Stimulated activated CD8-positive, alpha-beta memory T cell treated with anti-CD3 and anti-CD28 coated beads, Interleukin-12 subunit alpha, Interleukin-12 subunit beta, amount 100 ng/mL, for 24 hours (primary cell): Measurements from ENCODE around the gene CCDC184.
"Not testable (repeated sequence)": the region's sequence is repeated elsewhere in the genome, so short reads cannot be mapped to it uniquely, and the experiment has no call there.

Experiments used
- DNase-seq: peaks from one replicate; pipeline ENCODE4 v3.0.0-alpha.2; 2020; ENCODE audit errors: extremely low read depth

Gene CCDC184

DNA sequence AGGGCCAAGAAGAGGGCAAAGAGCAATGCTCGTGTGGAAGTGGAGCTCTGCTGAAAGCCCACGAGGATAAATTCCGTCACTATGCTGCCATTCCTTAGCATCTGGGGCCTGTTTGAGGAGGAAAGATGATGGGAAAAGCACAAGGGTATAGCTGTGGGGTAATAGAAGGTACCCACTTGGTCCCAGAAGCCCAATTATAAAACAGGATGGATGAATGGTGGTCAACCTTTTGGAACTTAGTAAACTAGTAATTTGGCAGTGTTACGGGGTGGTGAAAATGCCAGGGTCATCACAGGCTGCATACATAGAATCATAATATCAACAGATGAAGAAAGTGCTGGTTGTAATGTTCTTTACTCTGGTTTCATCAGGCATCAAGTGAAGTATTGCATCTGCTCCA lies 19.7 kb downstream of the CCDC184 start, which contains the start of gene OR10AD1:
Gene OR10AD1 (minus strand): TSS at position 101 of the 400 bp plus-strand sequence. CDS start 0 bp downstream, at position 101.
- no peak for DNase-seq

DNA sequence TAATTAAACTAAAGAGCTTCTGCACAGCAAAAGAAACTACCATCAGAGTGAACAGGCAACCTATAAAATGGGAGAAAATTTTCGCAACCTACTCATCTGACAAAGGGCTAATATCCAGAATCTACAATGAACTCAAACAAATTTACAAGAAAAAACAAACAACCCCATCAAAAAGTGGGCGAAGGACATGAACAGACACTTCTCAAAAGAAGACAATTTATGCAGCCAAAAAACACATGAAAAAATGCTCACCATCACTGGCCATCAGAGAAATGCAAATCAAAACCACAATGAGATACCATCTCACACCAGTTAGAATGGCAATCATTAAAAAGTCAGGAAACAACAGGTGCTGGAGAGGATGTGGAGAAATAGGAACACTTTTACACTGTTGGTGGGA lies 26.1 kb downstream of the CCDC184 start:
- not testable (repeated sequence) for DNase-seq

DNA sequence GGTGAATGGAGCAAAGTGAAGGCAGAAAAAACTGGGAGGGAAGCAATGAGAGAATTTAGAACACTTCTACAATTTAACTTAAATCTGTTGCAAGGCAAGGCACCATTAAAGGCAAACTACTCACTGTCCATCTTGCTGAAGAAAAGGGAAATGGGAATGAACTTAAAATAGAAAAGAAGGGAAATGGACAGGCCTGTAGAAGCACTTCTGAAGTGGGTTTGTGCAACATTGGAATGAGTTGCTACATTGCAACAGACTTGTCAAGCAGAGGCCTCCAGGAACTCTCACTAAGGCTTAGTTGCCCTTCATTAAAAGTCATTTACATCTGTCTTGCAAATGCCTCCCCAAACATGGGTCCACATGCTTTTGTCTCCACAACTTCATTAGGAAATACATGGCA lies 33.3 kb downstream of the CCDC184 start:
- DNase-seq, result no peak

DNA sequence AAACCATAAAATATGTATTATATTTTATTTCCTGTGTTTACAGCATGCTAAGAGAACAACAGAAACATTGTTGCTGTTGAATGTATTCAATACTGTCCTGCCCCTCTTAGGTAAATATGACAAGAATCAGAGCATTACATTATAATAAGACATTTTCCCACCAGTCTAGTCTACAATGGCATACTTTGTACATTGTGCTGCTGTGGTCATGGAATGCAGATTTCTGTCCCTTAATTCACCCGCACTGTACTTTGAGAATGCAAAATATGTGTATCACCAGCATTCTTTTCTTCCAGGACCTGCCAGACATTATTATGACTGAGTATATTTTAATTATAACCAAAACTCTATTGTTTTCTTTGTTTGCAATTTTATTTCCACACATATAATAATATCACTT lies 36.2 kb downstream of the CCDC184 start:
- no peak for DNase-seq

- DNase-seq, result no peak
These were observed 37.3 kb downstream of the CCDC184 start for GRCh38 chr12:48220701-48221100.

DNA sequence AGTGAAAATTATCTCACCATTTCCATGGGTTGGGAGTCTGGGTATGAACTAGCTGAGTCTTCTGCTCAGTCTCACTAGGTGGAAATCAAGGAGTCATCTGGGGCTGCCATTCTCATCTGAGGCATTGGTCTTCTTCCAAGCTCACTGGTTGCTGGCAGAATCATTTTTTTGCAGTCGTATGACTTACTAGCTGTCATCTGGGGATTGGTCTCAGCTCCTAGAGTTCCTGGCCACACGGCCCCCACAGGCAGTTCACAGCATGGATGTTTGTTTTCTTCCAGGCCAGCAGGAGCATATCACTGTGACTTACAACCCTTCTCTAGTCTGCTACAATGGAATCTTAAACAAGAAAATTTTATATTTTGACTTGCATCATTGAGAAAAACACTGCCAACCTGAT lies 38.2 kb downstream of the CCDC184 start:
- no peak for DNase-seq

- DNase-seq, result not testable (repeated sequence)
These were observed 41.1 kb downstream of the CCDC184 start for GRCh38 chr12:48224533-48224932.

GRCh38 chr12:48231169-48231958 lies 47.9 kb downstream of the CCDC184 start:
- not testable (repeated sequence) for DNase-seq
